ENCODE measurements around the gene SP6.

SP6 gene

GRCh38 chr17:47879028-47879585 is 28.1 kb upstream of the SP6 start:
- DNase-seq = no peak

GRCh38 chr17:47878203-47879027 is 27.5 kb upstream of the SP6 start:
- DNase-seq = no peak

GRCh38 chr17:47877368-47878034 is 26.5 kb upstream of the SP6 start:
- DNase-seq = no peak

GRCh38 chr17:47875011-47875985 is 24.3 kb upstream of the SP6 start:
- no peak for DNase-seq

GRCh38 chr17:47873200-47874090 is 22.5 kb upstream of the SP6 start:
- DNase-seq = no peak

GRCh38 chr17:47872651-47873161 is 21.7 kb upstream of the SP6 start:
- DNase-seq = no peak

- DNase-seq = no peak
These were observed 21.2 kb upstream of the SP6 start for GRCh38 chr17:47872019-47872650.

GRCh38 chr17:47871048-47871447 is 20.1 kb upstream of the SP6 start:
- no peak for DNase-seq

GRCh38 chr17:47870056-47870455 is 19.1 kb upstream of the SP6 start:
- no peak for DNase-seq

GRCh38 chr17:47869114-47869513 is 18.2 kb upstream of the SP6 start:
- DNase-seq = no peak

GRCh38 chr17:47867813-47868533 is 17.0 kb upstream of the SP6 start:
- no peak for DNase-seq

- no peak for DNase-seq
These were observed 16.0 kb upstream of the SP6 start for GRCh38 chr17:47866941-47867340.

- no peak for DNase-seq
These were observed 13.8 kb upstream of the SP6 start for GRCh38 chr17:47864791-47865216.

- DNase-seq = no peak
These were observed 11.9 kb upstream of the SP6 start for GRCh38 chr17:47862621-47863440.

GRCh38 chr17:47860386-47860785 is 9.4 kb upstream of the SP6 start:
- DNase-seq = no peak

- DNase-seq = no peak
These were observed 6.8 kb upstream of the SP6 start for GRCh38 chr17:47857551-47858455.

- DNase-seq = no peak
These were observed 5.9 kb upstream of the SP6 start for GRCh38 chr17:47856830-47857229.

GRCh38 chr17:47855737-47856136 is 4.8 kb upstream of the SP6 start:
- DNase-seq = no peak

Data from NCI-H1105 (cell line).